ENCODE data around the gene HNF1B. TPM values are rescaled to one million over a fixed set of nuclear protein-coding genes. Genes with fewer than 3 reads are reported as not detected.

Gene HNF1B
- total and polyA plus RNA-seq, 2 donors (not counting 3 experiments of a cell fraction or from before 2014, with no cell fraction given): not detected

DNA sequence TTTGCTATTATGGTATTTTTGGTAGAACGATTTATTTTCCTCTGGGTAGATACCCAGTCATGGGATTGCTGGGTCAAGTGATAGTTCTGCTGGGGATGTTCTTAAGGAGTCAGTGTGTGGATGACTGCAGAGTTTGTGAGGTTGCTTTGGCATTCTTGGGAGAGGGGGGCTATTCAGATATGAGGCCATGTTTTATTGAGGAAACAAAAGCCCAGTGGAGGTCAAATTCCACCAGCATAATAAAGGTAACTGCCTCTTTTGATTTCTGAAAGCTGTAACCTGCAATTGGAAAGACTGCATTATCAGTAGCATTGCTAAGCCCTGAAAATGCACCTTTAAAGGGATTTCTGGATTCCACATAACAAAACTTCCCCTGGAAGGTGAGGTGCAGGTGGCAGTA, 43.7 kb upstream of the HNF1B start:
- Histone ChIP-seq H3K9me3 (replicated peaks; ENCODE audit: control insufficient read depth, insufficient read depth, low read length) (no peaks in the 10 kb centered on the region), H3K27ac (ENCODE audit: insufficient read depth, low read depth, low read length) (no peak overlapping the region), H3K9ac (replicated peaks; ENCODE audit: extremely low read depth, insufficient read depth, low read length) (no peak overlapping the region), H3K79me2 (ENCODE audit: control insufficient read depth, insufficient read depth, low read length) (no peaks in the 10 kb centered on the region), H3K4me2 (ENCODE audit: insufficient read depth, low read length) (no peak overlapping the region), H3K4me3 (replicated peaks in 1 of 3; ENCODE audit: insufficient read depth in 1 of 3, low read depth in 1 of 3, low read length in 3 of 3) (no peak overlapping the region), H2AFZ (ENCODE audit: low read depth, low read length) (no peak overlapping the region), H4K20me1 (replicated peaks; ENCODE audit: control insufficient read depth, extremely low read depth, insufficient read depth, low read length) (no peaks in the 10 kb centered on the region), H3K27me3 (ENCODE audit: control insufficient read depth in 2 of 2, insufficient read depth in 2 of 2, low read length in 2 of 2) (peaks cover 7 to 11% of the 10 kb centered on the region in 2 experiments), H3K4me1 (ENCODE audit: control insufficient read depth, extremely low read depth, insufficient read depth, low read length) (no peaks in the 10 kb centered on the region), H3K9me1 (replicated peaks; ENCODE audit: control insufficient read depth, extremely low read depth, insufficient read depth, low read length) (no peaks in the 10 kb centered on the region), H3K36me3 (ENCODE audit: control insufficient read depth in 2 of 2, extremely low read depth in 1 of 2, insufficient read depth in 2 of 2, low read length in 2 of 2) (no peaks in the 10 kb centered on the region)
- intact Hi-C loops (cut with micrococcal nuclease) (no loop called here), dilution Hi-C loops (cut with MboI; ENCODE audit: extremely low pct_ligation_motif_present, low sequenced_read_pairs) (no loop called here)
- no peak for FAIRE-seq
- no peak for TF ChIP-seq POLR2A (IDR thresholded peaks at IDR 0.05; ENCODE audit: low read depth, low read length)
- no peak for TF ChIP-seq POLR2AphosphoS5 (IDR thresholded peaks at IDR 0.05; ENCODE audit: insufficient read depth, low read depth, low read length)
- TF ChIP-seq, protein P1, sequence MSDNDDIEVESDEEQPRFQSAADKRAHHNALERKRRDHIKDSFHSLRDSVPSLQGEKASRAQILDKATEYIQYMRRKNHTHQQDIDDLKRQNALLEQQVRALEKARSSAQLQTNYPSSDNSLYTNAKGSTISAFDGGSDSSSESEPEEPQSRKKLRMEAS (IDR thresholded peaks at IDR 0.05; ENCODE audit: insufficient read depth, insufficient read length): no peak
- no peak for TF ChIP-seq MYC (IDR thresholded peaks at IDR 0.05; ENCODE audit: low read depth, low read length)
- TF ChIP-seq GATA2 (IDR thresholded peaks at IDR 0.05; ENCODE audit: insufficient read depth, insufficient read length, low read depth, low read length): no peak
- TF ChIP-seq EZH2 (IDR thresholded peaks at IDR 0.05; ENCODE audit: borderline replicate concordance, low read depth, low read length, severe bottlenecking): no peak
- TF ChIP-seq, protein P2, sequence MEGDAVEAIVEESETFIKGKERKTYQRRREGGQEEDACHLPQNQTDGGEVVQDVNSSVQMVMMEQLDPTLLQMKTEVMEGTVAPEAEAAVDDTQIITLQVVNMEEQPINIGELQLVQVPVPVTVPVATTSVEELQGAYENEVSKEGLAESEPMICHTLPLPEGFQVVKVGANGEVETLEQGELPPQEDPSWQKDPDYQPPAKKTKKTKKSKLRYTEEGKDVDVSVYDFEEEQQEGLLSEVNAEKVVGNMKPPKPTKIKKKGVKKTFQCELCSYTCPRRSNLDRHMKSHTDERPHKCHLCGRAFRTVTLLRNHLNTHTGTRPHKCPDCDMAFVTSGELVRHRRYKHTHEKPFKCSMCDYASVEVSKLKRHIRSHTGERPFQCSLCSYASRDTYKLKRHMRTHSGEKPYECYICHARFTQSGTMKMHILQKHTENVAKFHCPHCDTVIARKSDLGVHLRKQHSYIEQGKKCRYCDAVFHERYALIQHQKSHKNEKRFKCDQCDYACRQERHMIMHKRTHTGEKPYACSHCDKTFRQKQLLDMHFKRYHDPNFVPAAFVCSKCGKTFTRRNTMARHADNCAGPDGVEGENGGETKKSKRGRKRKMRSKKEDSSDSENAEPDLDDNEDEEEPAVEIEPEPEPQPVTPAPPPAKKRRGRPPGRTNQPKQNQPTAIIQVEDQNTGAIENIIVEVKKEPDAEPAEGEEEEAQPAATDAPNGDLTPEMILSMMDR (IDR thresholded peaks at IDR 0.05; ENCODE audit: extremely low read depth in 1 of 2, insufficient read depth in 1 of 2, low read depth in 1 of 2, low read length in 2 of 2): no peak
- no peak for TF ChIP-seq FOS (IDR thresholded peaks at IDR 0.05; ENCODE audit: borderline replicate concordance, insufficient read depth, low read length)
- no peak for TF ChIP-seq JUN (IDR thresholded peaks at IDR 0.05; ENCODE audit: borderline replicate concordance, insufficient read depth, insufficient read length, low read depth)
- ChIA-PET POLR2A (no interaction called here), CTCF (no interaction called here)
- DNase-seq (ENCODE audit: low read depth, low spot score): no peak
- no TSS peak for BruUV-seq (replicated peaks)

Data from endothelial cell of umbilical vein (primary cell).